Stimulated activated CD4-positive, alpha-beta T cell treated with anti-CD3 and anti-CD28 coated beads, Interleukin-2, amount 100 ng/mL, for 48 hours (primary cell): ENCODE results near the gene SNTN.
"Not testable (repeated sequence)": the region's sequence is repeated elsewhere in the genome, so short reads cannot be mapped to it uniquely, and the experiment has no call there.

Experiments used
- DNase-seq, 2 donors: peaks; one replicate each; pipeline ENCODE4 v3.0.0-alpha.2; 2020

Gene SNTN

GRCh38 chr3:63652066-63652725 is at the start of gene SNTN:
Gene SNTN, plus strand, starts transcription at chr3:63652675. Its CDS starts 13 bp downstream, at chr3:63652688.
- DNase-seq, result no peak

GRCh38 chr3:63607716-63608115 is 44.8 kb upstream of the SNTN start:
- DNase-seq, result no peak

- DNase-seq, result no peak
These were observed 43.1 kb upstream of the SNTN start for GRCh38 chr3:63609408-63609807.

- DNase-seq, result no peak
These were observed 42.6 kb upstream of the SNTN start for GRCh38 chr3:63609834-63610233.

- no peak for DNase-seq
These were observed 41.1 kb upstream of the SNTN start for GRCh38 chr3:63611382-63611781.

- DNase-seq, result no peak
These were observed 38.9 kb upstream of the SNTN start for GRCh38 chr3:63613561-63613960.

- DNase-seq, result no peak
These were observed 35.1 kb upstream of the SNTN start for GRCh38 chr3:63617391-63617790.

- DNase-seq, result no peak
These were observed 27.4 kb upstream of the SNTN start for GRCh38 chr3:63624941-63625560.

- no peak for DNase-seq
These were observed 20.8 kb upstream of the SNTN start for GRCh38 chr3:63631670-63632069.

- DNase-seq, result no peak
These were observed 17.3 kb upstream of the SNTN start for GRCh38 chr3:63635186-63635585.

GRCh38 chr3:63639806-63640205 is 12.7 kb upstream of the SNTN start:
- no peak for DNase-seq

- DNase-seq, result no peak
These were observed 10.0 kb upstream of the SNTN start for GRCh38 chr3:63642488-63642887.

GRCh38 chr3:63644212-63644797 is 8.2 kb upstream of the SNTN start:
- no peak for DNase-seq

GRCh38 chr3:63644928-63645781 is 7.3 kb upstream of the SNTN start:
- not testable (repeated sequence) for DNase-seq

GRCh38 chr3:63654211-63654610 is 1.7 kb downstream of the SNTN start:
- DNase-seq, result no peak

- no peak for DNase-seq
These were observed 2.5 kb downstream of the SNTN start for GRCh38 chr3:63654931-63655330.

- DNase-seq, result no peak
These were observed 3.0 kb downstream of the SNTN start for GRCh38 chr3:63655519-63655918.

- no peak for DNase-seq
These were observed 4.3 kb downstream of the SNTN start for GRCh38 chr3:63656786-63657185.

- DNase-seq, result no peak
These were observed 8.8 kb downstream of the SNTN start for GRCh38 chr3:63661242-63661641.

GRCh38 chr3:63662011-63662410 is 9.5 kb downstream of the SNTN start:
- DNase-seq, result no peak

- no peak for DNase-seq
These were observed 10.0 kb downstream of the SNTN start for GRCh38 chr3:63662500-63662899.

- DNase-seq, result no peak
These were observed 18.1 kb downstream of the SNTN start for GRCh38 chr3:63670544-63670943.

GRCh38 chr3:63673111-63673510 is 20.6 kb downstream of the SNTN start:
- no peak for DNase-seq

GRCh38 chr3:63674586-63674985 is 22.1 kb downstream of the SNTN start:
- DNase-seq, result no peak
